SU-DHL-6 (cell line): ENCODE data around the gene SLX9.

Experiments used
- H2AFZ ChIP-seq: fragments of 200-600 bp; sonication (generic); 2 replicates; pipeline ENCODE4 v1.6.1; 2014; ENCODE audit warnings: low read depth, mild to moderate bottlenecking, moderate library complexity, mixed read lengths, antibody characterized with exemption, low read length; ENCODE audit not compliant: severe bottlenecking
- H3F3A ChIP-seq: fragments of 200-600 bp; shearing (Covaris generic); 2 replicates; pipeline ENCODE4 v1.6.0; 2016; ENCODE audit warnings: antibody characterized with exemption, mild to moderate bottlenecking; ENCODE audit not compliant: insufficient read depth
- H3K27ac ChIP-seq: fragments of 200-600 bp; sonication (generic); 2 replicates; pipeline ENCODE4 v1.5.1; 2016; ENCODE audit warnings: low read depth, mild to moderate bottlenecking, low read length, moderate library complexity, mixed read lengths
- H3K27me3 ChIP-seq: fragments of 200-600 bp; sonication (generic), shearing (Covaris generic); 2 replicates; pipeline ENCODE4 v1.6.0; 2014; ENCODE audit warnings: mild to moderate bottlenecking, low read length
- H3K36me3 ChIP-seq: fragments of 200-600 bp; sonication (generic); 2 replicates; pipeline ENCODE4 v1.6.1; 2014; ENCODE audit warnings: mild to moderate bottlenecking, low read length, mixed read lengths
- H3K4me2 ChIP-seq: fragments of 300-600, 200-600 bp; shearing (Covaris generic), sonication (generic); 2 replicates; pipeline ENCODE4 v1.6.0; 2014; ENCODE audit warnings: low read length, low read depth, mild to moderate bottlenecking; ENCODE audit not compliant: poor library complexity, severe bottlenecking
- H3K4me3 ChIP-seq: fragments of 200-600 bp; sonication (generic); 2 replicates; pipeline ENCODE4 v1.5.1; 2014; ENCODE audit warnings: antibody characterized with exemption, low read length, mild to moderate bottlenecking, mixed read lengths; ENCODE audit not compliant: insufficient read depth, poor library complexity, severe bottlenecking
- H3K79me2 ChIP-seq: fragments of 200-600 bp; sonication (generic); 2 replicates; pipeline ENCODE4 v1.6.1; 2014; ENCODE audit warnings: mild to moderate bottlenecking, low read length, moderate library complexity; ENCODE audit not compliant: insufficient read depth
- H3K9ac ChIP-seq: fragments of 200-600 bp; sonication (generic); 2 replicates; pipeline ENCODE4 v1.7.0; 2014; ENCODE audit warnings: mild to moderate bottlenecking, low read length
- H3K9me2 ChIP-seq: fragments of 200-600 bp; sonication (generic); replicated peaks from 2 replicates; pipeline ENCODE4 v1.6.1; 2014; ENCODE audit warnings: low read length; ENCODE audit not compliant: insufficient read depth
- H3K9me3 ChIP-seq: fragments of 200-600 bp; sonication (generic); 2 replicates; pipeline ENCODE4 v1.6.1; 2014; ENCODE audit warnings: low read length, mixed read lengths; ENCODE audit not compliant: insufficient read depth
- H4K20me1 ChIP-seq: fragments of 200-600 bp; sonication (generic); 2 replicates; pipeline ENCODE4 v1.6.1; 2014; ENCODE audit warnings: low read depth, mild to moderate bottlenecking, antibody characterized with exemption, low read length, moderate library complexity, mixed read lengths
- CTCF ChIP-seq: fragments of 200-600 bp; sonication (generic); IDR thresholded peaks from one replicate; pipeline ENCODE4 v1.5.1; 2017; ENCODE audit warnings: antibody characterized with exemption, mild to moderate bottlenecking, low read length, moderate library complexity; ENCODE audit not compliant: insufficient read depth, poor library complexity, severe bottlenecking
- EZH2phosphoT487 ChIP-seq: fragments of 200-600 bp; sonication (generic), shearing (Covaris generic); conservative IDR thresholded peaks from 2 replicates; pipeline ENCODE4 v1.6.1; 2018; ENCODE audit warnings: mild to moderate bottlenecking, antibody characterized with exemption, low read length, moderate library complexity, mixed read lengths

Gene SLX9

DNA sequence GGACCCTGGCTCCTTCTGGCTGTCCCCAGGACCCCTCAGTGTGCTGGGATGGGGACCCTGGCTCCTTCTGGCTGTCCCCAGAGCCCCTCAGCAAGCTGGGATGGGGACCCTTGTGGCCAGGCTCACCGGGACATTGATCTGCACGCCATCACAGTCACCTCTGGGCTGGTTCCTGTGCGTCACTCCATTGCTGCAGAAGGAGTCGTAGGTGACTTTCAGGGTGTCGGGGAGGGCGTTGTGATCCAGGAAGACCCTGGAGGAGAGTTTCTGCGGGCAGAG lies 46.6 kb upstream of the SLX9 start:
- Histone ChIP-seq H4K20me1 (no peaks in the 10 kb centered on the region), H3K4me2 (no peak overlapping the region), H3K36me3 (no peaks in the 10 kb centered on the region), H3K9ac (no peak overlapping the region), H3K79me2 (no peaks in the 10 kb centered on the region), H3K27me3 (no peaks in the 10 kb centered on the region), H3K4me3 (no peak overlapping the region), H2AFZ (no peak overlapping the region), H3K9me3 (no peaks in the 10 kb centered on the region), H3K9me2 (no peaks in the 10 kb centered on the region), H3K27ac (no peak overlapping the region), H3F3A (no peaks in the 10 kb centered on the region)
- TF ChIP-seq EZH2phosphoT487 = no peak
- no peak for TF ChIP-seq CTCF

DNA sequence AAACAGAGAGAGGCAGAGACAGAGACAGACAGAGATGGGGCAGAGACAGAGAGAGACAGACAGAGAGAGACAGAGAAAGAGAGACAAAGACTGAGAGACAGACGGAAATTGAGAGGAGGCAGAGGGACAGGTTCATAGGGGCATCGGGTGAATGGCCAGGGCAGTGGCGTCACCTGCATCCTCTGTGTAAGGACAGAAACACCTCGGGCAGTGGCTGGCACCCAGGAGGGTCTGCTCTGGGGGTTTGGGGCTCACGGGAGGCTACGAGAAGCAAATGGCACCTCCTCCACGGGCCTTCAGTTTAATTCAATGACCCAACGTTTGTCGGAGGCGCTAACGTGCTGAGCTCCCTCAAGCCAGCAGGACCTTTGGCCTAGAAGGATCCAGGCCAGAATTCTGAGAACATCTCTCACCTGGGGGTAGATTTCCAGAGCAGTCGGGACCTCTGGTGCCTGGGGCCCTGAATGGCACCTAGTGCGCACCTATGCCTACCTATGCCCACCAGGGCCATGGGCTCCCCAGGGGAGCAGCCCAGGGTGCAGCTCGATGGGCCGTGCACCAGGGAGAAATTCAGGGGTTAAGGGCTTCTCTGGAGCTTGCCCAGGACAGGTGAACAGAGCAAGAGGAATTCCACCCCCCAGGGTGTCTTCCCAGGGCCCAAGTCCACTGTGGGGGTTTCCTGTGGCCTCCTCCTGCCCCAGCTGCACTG lies 45.7 kb upstream of the SLX9 start:
- H3K27me3 ChIP-seq = no peaks in the 10 kb centered on the region
- no peak overlapping the region for H3K4me2 ChIP-seq

DNA sequence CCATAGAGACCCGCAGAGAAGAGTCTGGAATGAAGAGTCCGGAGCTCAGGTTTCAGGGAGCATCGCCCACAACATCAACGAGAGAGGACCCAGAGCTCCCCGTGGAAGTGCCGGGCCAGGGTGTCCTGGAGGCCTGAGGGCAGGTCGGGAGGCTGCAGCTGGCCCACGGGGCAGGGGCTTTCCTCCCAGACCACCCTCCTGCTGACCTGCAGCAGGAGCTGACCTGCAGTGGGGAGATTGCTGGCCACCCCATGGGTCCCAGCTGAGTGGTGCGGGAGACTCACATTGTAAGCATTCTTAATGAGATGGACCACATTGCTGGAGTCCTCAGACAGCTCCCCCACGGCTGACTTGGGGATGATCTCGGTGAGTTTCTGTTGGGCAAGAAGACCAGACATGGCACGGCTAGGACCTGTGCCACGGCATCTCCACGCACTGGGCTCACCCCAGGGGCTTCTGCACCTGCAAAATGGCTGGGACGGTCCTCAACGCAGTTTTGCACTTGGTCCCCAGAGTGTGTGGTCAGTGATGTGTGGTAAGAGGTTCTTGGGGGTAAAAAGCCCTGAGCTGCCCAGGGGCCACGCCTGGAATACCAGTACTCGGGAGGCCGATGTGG lies 45.0 kb upstream of the SLX9 start:
- no peaks in the 10 kb centered on the region for H3K36me3 ChIP-seq
- TF ChIP-seq CTCF (no peak), EZH2phosphoT487 (no peak)

More for the DNA sequence above, 45.7 kb upstream of the SLX9 start:
- no peak overlapping the region for H2AFZ ChIP-seq
- no peaks in the 10 kb centered on the region for H4K20me1 ChIP-seq
- no peaks in the 10 kb centered on the region for H3F3A ChIP-seq
- no peaks in the 10 kb centered on the region for H3K79me2 ChIP-seq
- no peak overlapping the region for H3K9ac ChIP-seq
- H3K27ac ChIP-seq = no peak overlapping the region
- no peaks in the 10 kb centered on the region for H3K36me3 ChIP-seq
- no peaks in the 10 kb centered on the region for H3K9me2 ChIP-seq
- no peaks in the 10 kb centered on the region for H3K9me3 ChIP-seq
- TF ChIP-seq EZH2phosphoT487 = no peak
- no peak for TF ChIP-seq CTCF
- H3K4me3 ChIP-seq = no peak overlapping the region

More for the DNA sequence above, 45.0 kb upstream of the SLX9 start:
- H2AFZ ChIP-seq = no peak overlapping the region
- no peaks in the 10 kb centered on the region for H3K27me3 ChIP-seq
- no peak overlapping the region for H3K27ac ChIP-seq
- H4K20me1 ChIP-seq = no peaks in the 10 kb centered on the region
- H3K4me2 ChIP-seq = no peak overlapping the region
- no peaks in the 10 kb centered on the region for H3K9me2 ChIP-seq
- no peaks in the 10 kb centered on the region for H3F3A ChIP-seq
- H3K9ac ChIP-seq = no peak overlapping the region
- no peaks in the 10 kb centered on the region for H3K79me2 ChIP-seq
- no peaks in the 10 kb centered on the region for H3K9me3 ChIP-seq
- no peak overlapping the region for H3K4me3 ChIP-seq
